CD4-positive, CD25-positive, alpha-beta regulatory T cell (primary cell): ENCODE data around the gene TTC24. TPM values are rescaled to one million over a fixed set of nuclear protein-coding genes. Genes with fewer than 3 reads are reported as not detected.

Source experiments
- polyA plus RNA-seq, 4 donors: library from polyadenylated mRNA; unstranded; fragments of 300-500 nt; fragmentation: Illumina TruSeq; gene quantifications; one replicate each; pipeline ENCODE4 v1.2.3, GENCODE V29; 2021
- total RNA-seq: library from RNA; stranded (reverse); gene quantifications from one replicate; pipeline ENCODE4 v1.2.3, GENCODE V29; 2022

Gene TTC24
- total and polyA plus RNA-seq, 5 donors from 2014 or later = 0.34 to 2.3 (median 0.50) TPM; not detected in 1

Other genes starting within 250 kb of the TTC24 start
- gene CCT3, start 241.4 kb upstream of the TTC24 start, total RNA-seq = 84.5 TPM
- 100 to 1,000 TPM; 195 to 214 (median 203) TPM for gene CCT3, start 241.4 kb upstream of the TTC24 start, polyA plus RNA-seq
- not detected for gene TSACC, start 241.2 kb upstream of the TTC24 start, total RNA-seq
- under 1 TPM in 1 of 4 donors, not detected in 3; 0.39 TPM for gene TSACC, start 241.2 kb upstream of the TTC24 start, polyA plus RNA-seq
- gene RHBG, start 210.5 kb upstream of the TTC24 start, total RNA-seq = not detected
- not detected for gene RHBG, start 210.5 kb upstream of the TTC24 start, polyA plus RNA-seq
- 186 TPM for gene MEF2D, start 78.9 kb upstream of the TTC24 start, total RNA-seq
- 10 to 100 TPM in 1 of 4 donors, 1 to 10 TPM in 3; 4.6 to 11.5 (median 6.4) TPM for gene MEF2D, start 78.9 kb upstream of the TTC24 start, polyA plus RNA-seq
- 0.10 TPM for gene IQGAP3, start 7.2 kb upstream of the TTC24 start, total RNA-seq
- under 1 TPM; 0.05 to 0.98 (median 0.41) TPM for gene IQGAP3, start 7.2 kb upstream of the TTC24 start, polyA plus RNA-seq
- gene NAXE, start 12.1 kb downstream of the TTC24 start, total RNA-seq = 29.2 TPM
- gene NAXE, start 12.1 kb downstream of the TTC24 start, polyA plus RNA-seq = 100 to 1,000 TPM in 1 of 4 donors, 10 to 100 TPM in 3; 87.3 to 102 (median 92.2) TPM
- gene GPATCH4, start 21.8 kb downstream of the TTC24 start, total RNA-seq = 27.5 TPM
- gene GPATCH4, start 21.8 kb downstream of the TTC24 start, polyA plus RNA-seq = 10 to 100 TPM; 20.2 to 34.6 (median 27.6) TPM
- not detected for gene HAPLN2, start 39.7 kb downstream of the TTC24 start, total RNA-seq
- not detected for gene HAPLN2, start 39.7 kb downstream of the TTC24 start, polyA plus RNA-seq
- gene BCAN, start 62.4 kb downstream of the TTC24 start, total RNA-seq = not detected
- gene BCAN, start 62.4 kb downstream of the TTC24 start, polyA plus RNA-seq = not detected
- 0.10 TPM for gene NES, start 97.7 kb downstream of the TTC24 start, total RNA-seq
- not detected for gene NES, start 97.7 kb downstream of the TTC24 start, polyA plus RNA-seq
- 5.1 TPM for gene CRABP2, start 125.9 kb downstream of the TTC24 start, total RNA-seq
- not detected for gene CRABP2, start 125.9 kb downstream of the TTC24 start, polyA plus RNA-seq
- gene METTL25B, start 148.7 kb downstream of the TTC24 start, total RNA-seq = 19.0 TPM
- 1 to 10 TPM; 4.3 to 8.7 (median 7.2) TPM for gene METTL25B, start 148.7 kb downstream of the TTC24 start, polyA plus RNA-seq
- gene ISG20L2, start 149.0 kb downstream of the TTC24 start, total RNA-seq = 76.7 TPM
- gene ISG20L2, start 149.0 kb downstream of the TTC24 start, polyA plus RNA-seq = 10 to 100 TPM; 15.8 to 17.8 (median 17.0) TPM
- 18.2 TPM for gene MRPL24, start 161.4 kb downstream of the TTC24 start, total RNA-seq
- gene MRPL24, start 161.4 kb downstream of the TTC24 start, polyA plus RNA-seq = 10 to 100 TPM; 72.5 to 86.4 (median 79.3) TPM
- 87.6 TPM for gene HDGF, start 172.0 kb downstream of the TTC24 start, total RNA-seq
- 10 to 100 TPM; 26.9 to 50.2 (median 36.7) TPM for gene HDGF, start 172.0 kb downstream of the TTC24 start, polyA plus RNA-seq
- 67.8 TPM for gene PRCC, start 187.8 kb downstream of the TTC24 start, total RNA-seq
- gene PRCC, start 187.8 kb downstream of the TTC24 start, polyA plus RNA-seq = 10 to 100 TPM; 35.5 to 43.3 (median 36.4) TPM
- gene SH2D2A, start 237.1 kb downstream of the TTC24 start, total RNA-seq = 158 TPM
- 10 to 100 TPM; 27.3 to 36.4 (median 31.2) TPM for gene SH2D2A, start 237.1 kb downstream of the TTC24 start, polyA plus RNA-seq